Measurements from ENCODE around the gene HSPA4.
"Not testable (repeated sequence)": the region's sequence is repeated elsewhere in the genome, so short reads cannot be mapped to it uniquely, and the experiment has no call there.

Gene HSPA4

DNA sequence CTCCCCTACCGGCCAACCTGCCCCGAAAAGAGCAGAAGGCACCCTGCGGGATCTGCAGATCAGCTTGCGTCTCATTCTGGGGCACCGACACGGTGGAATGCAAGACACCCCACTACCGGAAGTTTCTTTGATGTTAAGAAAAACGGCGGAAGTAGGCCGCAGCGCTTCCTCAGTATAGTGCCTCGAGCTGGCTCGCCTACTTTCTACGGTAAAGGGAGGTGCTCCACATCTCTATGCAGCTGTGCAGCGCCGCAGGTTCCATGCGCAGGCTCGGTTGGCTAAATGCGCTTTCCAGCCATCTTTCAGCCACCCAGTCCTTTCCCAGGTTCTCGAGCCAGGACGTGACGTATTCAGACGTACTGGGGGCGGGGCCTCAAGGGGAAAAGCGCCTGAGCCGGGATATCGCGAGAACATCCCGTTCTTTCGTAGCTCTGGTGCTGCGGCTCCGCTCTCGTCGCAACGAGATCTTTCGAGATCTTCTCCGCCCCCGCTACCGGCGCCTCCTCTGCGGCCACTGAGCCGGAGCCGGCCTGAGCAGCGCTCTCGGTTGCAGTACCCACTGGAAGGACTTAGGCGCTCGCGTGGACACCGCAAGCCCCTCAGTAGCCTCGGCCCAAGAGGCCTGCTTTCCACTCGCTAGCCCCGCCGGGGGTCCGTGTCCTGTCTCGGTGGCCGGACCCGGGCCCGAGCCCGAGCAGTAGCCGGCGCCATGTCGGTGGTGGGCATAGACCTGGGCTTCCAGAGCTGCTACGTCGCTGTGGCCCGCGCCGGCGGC lies at the start of gene HSPA4:
Gene HSPA4 (plus strand): TSS at position 472 of the 775 bp plus-strand sequence. CDS start 238 bp downstream, at position 710.
- DNase-seq (ENCODE audit: low read depth in 4 of 4, low spot score in 1 of 4), result peak; percentile 89 to 96 (median 93)

DNA sequence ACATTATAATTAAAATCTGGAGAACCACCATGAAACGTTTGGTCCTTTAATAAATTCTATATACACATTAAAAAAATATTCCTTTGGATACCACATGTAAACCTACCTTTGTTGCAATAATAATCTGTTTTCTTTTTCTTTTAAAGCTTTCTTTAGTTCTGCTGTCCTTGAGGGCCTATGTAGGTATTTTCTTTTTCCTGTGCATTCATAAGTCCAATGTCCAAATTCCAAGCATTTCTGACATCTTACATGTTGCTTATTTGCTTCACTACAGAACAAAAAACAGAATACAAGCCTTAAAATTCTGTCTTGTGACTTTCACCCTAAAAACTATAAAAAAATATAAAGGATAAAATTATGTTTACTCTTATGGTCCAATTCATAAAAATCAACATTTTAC lies 45.2 kb upstream of the HSPA4 start:
- DNase-seq (ENCODE audit: low read depth in 4 of 4, low spot score in 1 of 4), result no peak

DNA sequence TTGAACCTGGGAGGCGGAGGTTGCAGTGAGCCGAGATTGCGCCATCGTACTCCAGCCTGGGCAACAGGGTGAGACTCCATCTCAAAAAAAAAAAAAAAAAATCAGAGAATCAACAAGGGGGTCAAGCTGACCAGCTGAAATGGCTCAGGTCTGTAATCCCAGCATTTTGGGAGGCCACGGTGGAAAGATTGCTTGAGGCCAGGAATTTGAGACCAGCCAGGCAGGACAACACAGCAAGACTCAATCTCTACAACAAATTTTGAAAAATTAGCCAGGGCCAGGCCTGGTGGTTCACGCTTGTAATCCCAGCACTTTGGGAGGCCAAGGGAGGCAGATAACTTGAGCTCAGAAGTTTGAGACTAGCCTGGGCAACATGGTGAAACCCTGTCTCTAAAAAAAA lies 43.4 kb upstream of the HSPA4 start:
- not testable (repeated sequence) for DNase-seq (ENCODE audit: low read depth in 4 of 4, low spot score in 1 of 4)

DNA sequence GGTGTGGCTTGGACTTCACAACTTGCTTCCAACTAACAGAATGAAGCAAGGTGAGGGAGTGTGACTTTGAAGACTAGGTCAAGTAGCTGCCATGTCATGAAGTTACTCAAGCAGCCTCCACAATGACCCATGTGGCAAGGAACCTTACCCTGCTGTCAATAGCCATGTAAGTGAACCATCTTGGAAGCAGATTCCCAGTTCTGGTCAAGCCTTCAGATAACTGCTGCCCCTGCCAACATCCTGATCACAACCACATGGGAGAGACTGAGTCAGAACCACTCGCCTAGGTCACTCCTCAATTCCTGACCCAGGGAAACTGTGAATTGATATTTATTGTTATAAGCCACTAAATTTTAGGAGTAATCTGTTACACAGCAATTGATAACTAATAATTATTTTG lies 36.3 kb upstream of the HSPA4 start:
- no peak for DNase-seq (ENCODE audit: low read depth in 4 of 4, low spot score in 1 of 4)

DNA sequence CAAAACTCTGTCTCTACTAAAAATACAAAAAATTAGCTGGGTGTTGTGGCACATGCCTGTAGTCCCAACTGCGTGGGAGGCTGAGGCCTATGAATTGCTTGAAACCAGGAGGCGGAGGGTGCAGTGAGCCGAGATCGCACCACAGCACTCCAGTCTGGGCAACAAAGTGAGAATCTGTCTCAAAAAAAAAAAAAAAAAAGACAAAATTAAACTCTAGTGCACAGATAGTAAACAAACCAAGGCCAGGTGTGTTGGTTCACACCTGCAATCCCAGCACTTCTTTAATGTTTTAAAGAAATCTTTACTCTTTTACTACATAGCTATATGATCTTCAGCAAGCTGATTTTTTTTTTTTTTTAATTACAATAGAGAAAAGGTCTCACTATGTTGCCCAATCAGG lies 33.8 kb upstream of the HSPA4 start:
- no peak for DNase-seq (ENCODE audit: low read depth in 4 of 4, low spot score in 1 of 4)

DNA sequence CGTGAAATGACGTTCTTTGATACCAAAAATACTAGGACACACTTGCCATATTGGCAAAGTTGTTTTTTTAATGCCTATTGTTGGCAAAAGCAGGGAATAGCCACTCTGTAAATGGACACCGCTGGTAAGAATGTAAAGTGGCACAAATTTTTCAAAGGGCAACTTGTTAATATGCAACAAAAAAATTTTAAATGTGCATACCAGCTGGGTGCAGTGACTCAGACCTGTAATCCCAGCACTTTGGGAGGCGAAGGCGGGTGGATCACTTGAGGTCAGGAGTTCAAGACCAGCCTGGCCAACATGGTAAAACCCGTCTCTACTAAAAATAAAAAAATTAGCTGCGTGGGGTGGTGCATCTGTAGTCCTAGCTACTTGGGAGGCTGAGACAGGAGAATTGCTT lies 32.3 kb upstream of the HSPA4 start:
- DNase-seq (ENCODE audit: low read depth in 4 of 4, low spot score in 1 of 4), result not testable (repeated sequence)

DNA sequence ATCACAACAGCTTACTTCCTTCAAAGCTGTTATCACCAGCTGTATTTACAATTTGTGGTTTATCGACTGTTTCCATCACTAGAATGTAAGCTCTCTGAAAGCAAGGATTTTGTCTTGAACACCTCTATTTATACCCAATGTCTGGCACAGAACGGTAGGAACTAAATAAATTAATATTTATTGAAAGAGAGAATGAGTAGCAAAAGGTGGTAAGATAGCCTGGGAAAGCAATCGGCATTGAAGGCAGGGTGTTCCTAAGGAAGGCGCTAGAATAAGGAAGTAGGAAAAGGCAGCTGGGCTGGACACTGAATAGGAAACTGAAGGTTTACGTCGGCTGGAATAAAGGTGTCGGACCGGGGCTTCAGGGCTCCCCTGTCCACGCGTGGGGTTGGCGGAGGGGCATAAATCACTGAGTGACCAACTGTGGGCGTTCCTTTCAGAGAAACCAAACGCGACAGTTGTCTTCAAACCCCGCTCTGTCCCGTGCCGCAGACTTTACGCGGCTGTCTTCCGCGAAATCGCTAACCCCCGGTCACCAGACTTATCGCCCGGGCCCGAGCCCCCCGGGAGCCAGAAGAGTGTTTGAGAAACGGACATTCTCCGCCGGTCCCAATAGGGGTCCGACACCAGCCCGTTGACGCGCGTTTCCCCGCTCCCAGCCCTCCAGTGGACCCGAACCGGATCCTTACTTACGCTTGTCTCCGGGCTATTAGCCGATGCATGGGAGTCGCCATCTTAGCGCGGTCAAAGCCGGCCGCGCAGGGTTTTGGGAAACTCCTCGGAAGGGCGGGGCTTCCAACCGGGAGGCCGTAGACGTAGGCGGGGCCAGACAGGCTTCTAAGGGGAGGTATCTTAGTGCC lies 25.8 kb upstream of the HSPA4 start, which contains the start of gene ZCCHC10:
Gene ZCCHC10 (minus strand): TSS at position 746 of the 860 bp plus-strand sequence. CDS start 12 bp downstream, at position 734.
- peak; percentile 80 to 90 (median 88) for DNase-seq (ENCODE audit: low read depth in 4 of 4, low spot score in 1 of 4)

DNA sequence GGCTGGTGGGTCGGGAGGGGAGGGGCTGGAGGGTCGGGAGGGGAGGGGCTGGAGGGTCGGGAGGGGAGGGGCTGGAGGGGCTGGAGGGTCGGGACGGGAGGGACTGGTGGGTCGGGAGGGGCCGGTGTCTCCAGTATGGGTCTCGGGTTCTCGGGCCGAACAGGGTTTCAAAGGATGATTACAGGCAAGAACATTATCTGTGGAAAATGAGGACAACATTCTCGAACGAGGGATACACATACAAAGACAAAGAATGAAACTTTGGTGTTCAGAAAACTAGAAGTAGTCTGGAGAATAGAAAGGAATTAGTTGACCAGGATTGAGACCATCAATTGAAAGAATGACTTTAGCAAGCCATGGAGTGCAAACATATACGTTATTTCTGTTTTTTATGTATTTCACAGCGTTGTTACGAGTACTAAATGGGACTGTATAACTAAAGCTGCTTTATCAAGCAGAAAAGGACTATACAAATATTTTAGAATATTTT lies 25.1 kb upstream of the HSPA4 start:
- no peak for DNase-seq (ENCODE audit: low read depth in 4 of 4, low spot score in 1 of 4)

DNA sequence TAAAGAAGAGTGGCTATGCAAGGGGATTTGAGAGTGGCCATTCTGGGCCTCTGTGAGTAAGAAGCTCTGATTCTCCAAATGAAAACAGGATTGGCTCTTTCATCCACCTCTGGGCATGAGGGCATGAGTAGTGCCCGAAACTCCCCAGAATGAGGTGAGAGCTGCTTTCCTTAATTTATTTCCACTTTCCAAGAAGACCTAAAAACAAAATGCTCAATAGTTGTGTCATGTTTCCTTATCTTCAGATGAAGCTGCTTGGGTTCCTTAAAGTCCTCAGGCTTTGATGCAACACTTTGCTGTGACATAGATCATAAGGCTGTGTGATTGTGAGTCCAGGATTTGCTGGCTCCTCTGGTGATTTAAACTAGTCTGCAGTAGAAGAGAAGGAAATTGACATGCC lies 22.4 kb upstream of the HSPA4 start:
- no peak for DNase-seq (ENCODE audit: low read depth in 4 of 4, low spot score in 1 of 4)

DNA sequence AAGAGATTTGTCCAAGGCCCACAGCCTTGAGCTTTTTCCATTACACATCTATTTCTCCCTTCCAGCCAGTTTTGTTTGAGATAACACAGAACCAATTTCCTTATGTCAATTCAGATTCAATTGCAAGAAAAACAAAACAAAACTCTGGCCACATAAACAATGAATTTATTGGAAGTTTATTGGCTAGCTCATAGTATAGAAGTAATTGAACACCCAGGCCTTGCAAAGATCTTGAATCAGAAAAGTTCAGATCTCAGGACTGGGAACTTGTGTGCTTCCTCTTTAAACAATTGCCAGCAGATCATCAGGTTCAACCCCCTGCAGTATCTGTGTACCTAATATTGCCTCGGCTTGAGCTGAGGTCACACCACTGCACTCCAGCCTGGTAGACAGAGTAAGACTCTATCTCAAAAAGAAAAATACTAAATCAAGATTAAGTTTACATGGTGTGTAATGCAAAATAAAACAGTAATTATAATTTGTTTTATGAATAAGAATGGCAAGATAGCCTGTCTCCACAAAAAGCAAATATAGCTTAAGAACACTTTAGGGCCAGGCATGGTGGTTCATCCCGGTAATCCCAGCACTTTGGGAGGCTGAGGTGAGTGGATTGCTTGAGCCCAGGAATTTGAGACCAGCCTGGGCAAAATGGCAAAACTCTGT lies 21.3 kb upstream of the HSPA4 start:
- DNase-seq (ENCODE audit: low read depth in 4 of 4, low spot score in 1 of 4), result no peak

DNA sequence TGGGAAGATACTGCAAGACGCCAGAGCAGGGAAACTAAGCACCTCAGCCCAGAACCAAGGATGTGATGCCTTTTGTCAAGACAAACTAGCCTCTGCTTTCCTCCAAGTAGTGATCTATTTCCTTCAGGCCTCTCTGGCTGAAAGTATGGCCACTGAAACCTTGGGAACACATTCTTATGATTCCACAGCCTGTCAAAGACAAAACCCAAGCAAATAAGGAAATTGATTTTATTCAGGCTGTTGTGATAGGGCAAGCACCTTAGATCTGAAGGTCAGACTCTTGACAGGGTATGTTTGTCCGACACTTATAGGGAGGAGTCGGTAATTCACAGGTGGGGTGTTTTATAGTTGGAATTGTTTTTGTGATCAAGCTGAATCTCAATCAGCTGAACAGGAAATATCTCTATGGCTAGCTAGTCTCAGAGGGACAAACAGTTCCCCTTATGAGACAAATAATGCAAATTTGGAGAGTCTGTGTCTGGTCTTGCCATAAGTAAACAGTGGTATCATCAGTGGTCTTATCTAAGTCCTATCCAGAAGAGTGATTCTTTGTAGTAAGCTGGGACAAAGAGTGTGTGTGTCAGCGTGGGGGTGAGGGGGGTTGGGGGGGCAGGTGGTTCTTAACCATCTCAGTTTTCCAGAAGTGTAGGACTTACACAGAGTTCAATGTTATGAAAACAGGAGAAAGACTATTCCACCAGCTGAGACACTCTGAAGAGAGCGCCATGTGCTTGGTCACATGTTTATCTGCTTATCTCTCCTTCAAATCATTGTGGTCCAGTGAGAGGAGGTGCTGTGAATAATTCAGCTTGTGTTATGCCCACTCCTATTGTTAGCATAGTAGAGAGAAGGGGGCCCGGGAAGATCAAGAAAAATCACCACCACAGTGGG lies 18.7 kb upstream of the HSPA4 start:
- DNase-seq (ENCODE audit: low read depth in 4 of 4, low spot score in 1 of 4), result no peak

DNA sequence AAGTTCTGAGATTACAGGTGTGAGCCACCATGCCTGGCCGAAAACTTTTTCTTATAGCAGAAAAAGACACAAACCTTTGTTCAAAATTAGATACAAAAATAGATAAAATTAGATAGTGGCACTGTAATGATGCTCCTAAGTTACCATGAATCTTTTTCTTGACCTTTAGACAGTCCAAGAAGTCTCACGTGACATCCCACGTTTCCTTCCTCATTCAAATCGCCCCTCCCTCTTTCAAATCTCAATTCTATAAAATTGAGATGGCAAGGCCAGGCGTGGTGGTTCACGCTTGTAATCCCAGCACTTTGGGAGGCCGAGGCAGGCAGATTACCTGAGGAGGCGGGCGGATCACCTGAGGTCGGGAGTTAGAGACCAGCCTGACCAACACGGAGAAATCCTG lies 17.7 kb upstream of the HSPA4 start:
- no peak for DNase-seq (ENCODE audit: low read depth in 4 of 4, low spot score in 1 of 4)

DNA sequence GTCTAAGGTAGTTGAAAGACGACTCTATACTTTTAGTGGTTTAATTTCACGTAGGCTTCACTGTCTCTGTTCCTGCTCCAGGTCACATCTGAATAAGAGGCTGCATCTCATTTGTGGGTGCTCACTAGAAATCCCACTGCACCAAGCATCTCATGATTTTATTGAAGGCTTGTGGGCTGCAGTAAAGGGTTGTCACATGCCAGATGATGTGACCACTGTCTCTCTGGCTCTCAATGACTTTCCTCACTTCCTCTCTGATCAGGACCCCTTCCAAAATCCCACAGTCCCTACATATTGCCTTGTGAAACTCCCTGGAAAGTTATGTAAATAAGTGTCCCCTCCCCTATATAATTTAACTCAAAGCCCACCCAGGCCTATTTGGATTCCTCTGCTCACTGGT lies 16.6 kb upstream of the HSPA4 start:
- DNase-seq (ENCODE audit: low read depth in 4 of 4, low spot score in 1 of 4), result no peak

DNA sequence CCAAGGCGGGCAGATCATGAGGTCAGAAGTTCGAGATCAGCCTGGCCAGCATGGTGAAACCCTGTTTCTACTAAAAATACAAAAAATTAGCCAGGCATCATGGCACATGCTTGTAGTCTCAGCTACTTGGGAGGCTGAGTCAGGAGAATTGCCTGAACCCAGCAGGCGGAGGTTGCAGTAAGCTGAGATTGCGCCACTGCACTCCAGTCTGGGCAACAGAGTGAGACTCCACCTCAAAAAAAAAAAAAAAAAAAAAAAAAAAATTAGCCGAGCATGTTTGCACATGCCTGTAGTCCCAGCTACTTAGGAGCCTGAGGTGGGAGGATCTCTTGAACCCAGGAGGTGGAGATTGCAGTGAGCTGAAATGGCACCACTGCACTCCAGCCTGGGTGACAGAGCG lies 15.1 kb upstream of the HSPA4 start:
- DNase-seq (ENCODE audit: low read depth in 4 of 4, low spot score in 1 of 4), result not testable (repeated sequence)

DNA sequence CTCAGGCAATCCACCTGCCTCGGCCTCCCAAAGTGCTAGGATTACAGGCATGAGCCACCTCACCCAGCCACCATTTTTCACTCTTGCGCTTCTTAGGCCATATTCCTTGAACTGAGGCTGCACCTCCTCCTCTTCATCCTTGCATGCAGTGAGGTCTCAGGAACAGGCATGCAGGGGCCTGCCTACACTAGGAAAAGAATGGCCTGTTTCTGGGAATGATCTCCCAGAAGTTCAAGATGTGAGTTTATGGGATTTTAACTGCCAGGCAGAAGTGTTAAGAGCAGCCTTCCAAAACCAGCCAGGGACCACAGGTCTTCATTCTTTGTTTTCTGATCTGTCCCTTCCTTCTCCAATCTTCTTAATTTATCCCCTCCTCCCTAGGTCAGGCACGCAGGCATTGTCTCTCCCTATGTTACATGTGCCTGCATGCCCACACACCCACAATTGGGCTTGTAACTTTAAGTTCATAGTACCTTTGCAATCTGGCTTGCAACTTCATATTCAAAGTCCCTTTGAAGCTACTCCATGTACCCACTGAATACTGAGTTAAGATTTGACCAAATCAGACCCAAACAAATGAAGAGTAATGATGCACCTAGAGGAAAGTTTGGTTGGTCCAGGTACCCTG lies 10.5 kb upstream of the HSPA4 start:
- no peak for DNase-seq (ENCODE audit: low read depth in 4 of 4, low spot score in 1 of 4)

DNA sequence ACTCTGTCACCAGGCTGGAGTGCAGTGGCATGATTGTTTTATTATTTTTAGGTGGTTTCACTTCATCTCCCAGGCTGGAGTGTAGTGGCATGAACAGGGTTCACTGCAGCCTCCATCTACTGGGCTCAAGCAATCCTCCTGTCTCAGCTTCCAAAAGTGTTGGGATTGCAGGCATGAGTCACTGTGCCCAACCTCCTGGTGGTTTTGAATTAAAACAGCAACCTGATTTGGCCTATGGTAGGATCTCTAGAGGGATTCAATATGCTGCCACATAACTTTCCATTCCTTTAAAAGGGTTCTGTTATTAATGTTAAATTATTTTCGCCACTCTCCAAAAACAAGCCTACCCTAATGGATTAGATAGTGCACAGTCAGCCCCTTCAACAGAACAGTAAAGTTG lies 9.9 kb upstream of the HSPA4 start:
- no peak for DNase-seq (ENCODE audit: low read depth in 4 of 4, low spot score in 1 of 4)

DNA sequence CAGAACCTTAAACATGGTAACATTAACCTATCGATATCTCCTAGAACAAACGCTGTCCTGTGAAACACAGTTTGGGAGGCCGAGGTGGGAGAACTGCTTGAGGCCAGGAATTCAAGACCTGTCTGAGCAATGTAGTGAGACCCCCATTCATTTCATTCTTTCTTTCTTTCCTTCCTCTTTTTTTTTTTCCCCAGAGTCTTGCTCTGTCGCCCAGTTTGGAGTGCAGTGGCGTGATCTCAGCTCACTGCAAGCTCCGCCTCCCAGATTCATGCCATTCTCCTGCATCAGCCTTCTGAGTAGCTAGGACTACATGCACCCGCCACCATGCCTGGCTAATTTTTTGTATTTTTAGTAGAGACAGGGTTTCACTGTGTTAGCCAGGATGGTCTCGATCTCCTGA lies 5.3 kb upstream of the HSPA4 start:
- DNase-seq (ENCODE audit: low read depth in 4 of 4, low spot score in 1 of 4), result not testable (repeated sequence)

DNA sequence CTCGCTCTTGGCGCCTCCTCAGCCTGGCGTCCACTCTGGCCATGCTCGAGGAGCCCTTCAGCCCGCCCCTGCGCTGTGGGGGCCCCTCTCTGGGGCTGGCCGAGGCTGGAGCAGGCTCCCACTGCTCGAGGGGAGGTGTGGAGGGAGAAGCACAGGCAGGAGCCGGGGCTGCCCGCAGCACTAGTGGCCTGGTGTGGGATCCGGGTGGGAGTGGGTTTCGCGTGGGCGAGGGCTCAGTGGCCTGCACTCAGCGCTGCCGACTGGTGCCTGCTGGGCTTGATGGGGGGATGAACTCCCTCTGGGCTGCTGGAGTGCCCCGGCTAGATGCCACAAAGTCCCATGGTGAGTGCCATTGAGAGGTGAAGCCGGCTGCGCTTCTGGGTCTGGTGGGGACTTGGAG lies 4.4 kb upstream of the HSPA4 start:
- no peak for DNase-seq (ENCODE audit: low read depth in 4 of 4, low spot score in 1 of 4)

DNA sequence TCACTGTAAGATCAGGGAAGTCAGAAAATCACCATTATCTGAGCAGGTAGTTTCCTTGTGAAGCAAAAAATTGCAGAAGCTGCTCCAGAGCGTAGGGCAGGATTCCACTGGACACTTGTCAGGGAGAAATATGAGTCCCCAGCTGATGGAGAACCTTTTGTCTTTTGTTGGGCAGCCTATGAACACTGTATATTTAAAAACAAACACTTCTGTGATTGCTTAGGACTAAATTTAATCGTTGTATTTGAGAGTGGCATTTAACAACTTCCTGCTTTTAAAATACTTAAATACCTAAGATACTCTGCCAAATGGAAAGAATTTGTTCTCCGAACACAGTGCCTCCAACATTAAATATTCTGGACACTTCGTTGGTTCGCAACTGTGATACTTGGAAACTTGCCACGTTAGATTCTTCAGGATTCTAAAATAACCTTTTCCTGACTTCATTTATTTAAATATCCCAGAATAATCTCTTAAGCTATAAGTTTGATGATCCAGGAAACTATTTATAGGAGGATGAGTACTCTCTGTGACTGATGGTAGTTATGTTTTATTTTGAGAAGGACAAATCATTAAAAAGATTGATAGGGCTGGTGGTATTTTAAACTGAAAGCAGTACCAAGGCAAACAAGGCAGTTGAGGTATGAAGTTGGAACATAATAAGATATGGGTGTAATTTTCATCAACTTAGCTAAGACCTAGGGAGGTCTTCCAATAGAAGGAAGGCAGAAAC lies 2.7 kb upstream of the HSPA4 start:
- DNase-seq (ENCODE audit: low read depth in 4 of 4, low spot score in 1 of 4), result no peak

DNA sequence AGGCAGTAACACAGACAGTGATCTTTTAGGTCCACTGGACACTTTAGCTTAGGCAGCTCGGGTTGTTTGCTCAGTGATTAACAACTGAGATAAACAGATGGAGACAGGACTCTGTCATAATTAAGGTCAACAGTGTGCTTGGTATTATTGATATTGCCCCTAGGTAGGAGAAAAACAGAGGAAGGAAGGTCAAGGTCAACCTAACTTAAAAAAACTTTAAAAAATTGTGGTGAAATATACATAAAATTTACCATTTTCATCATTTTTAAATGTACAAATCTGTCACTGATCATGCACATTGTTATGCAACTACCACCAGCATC lies 2.1 kb upstream of the HSPA4 start:
- no peak for DNase-seq (ENCODE audit: low read depth in 4 of 4, low spot score in 1 of 4)

Measured in stimulated activated CD4-positive, alpha-beta T cell treated with anti-CD3 and anti-CD28 coated beads, Interleukin-1b, Interleukin-23, amount 100 ng/mL, for 24 hours (primary cell).